HG03439 (cell line): ENCODE data around the gene CHIC2.
"Not testable (repeated sequence)": the region's sequence is repeated elsewhere in the genome, so short reads cannot be mapped to it uniquely, and the experiment has no call there.

Source experiments
- ATAC-seq: cut with Tn5 transposase; IDR thresholded peaks from one replicate; pipeline ENCODE4 v1.9.1; 2021; ENCODE audit warnings: mild to moderate bottlenecking, moderate library complexity; ENCODE audit not compliant: unreplicated experiment

CHIC2 gene

GRCh38 chr4:54064317-54065111, at the start of gene CHIC2:
Gene CHIC2, minus strand, starts transcription at chr4:54064605. Its CDS starts 305 bp downstream, at chr4:54064300.
- ATAC-seq, result peak; percentile 96

DNA sequence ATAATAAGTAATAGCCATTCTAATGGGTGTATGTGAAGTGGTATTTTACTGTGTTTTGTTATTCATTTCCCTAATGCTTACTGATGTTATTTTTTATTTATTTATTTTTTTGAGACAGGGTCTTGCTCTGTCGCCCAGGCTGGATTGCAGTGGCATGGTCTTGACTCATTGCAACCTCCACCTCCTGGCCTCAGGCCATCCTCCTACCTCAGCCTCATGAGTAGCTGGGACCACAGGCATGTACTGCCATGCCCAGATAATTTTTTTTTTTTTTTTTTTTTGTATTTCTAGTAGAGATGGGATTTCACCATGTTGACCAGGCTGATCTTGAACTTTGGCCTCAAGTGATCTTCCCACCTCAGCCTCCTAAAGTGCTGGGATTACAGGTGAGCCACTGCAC, 48.8 kb upstream of the CHIC2 start:
- not testable (repeated sequence) for ATAC-seq

DNA sequence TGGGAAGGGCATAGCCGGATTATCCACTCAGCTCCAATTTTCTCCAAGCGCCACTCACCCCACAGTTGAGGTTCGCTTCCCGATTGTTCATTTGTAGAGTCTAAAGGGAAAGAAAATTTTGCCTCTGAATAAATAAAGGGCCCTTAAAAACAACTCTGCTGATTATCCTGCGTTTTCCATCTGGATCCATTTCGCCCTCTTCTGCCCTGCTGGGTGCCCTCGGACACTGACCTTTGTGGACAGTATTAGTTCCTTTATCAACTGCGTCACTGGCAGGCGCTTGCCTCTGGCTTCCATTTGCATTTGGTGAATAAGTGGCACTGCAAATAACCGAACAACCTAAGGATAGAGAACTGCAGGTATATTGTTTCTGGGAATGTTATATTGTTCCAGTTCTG, 45.6 kb upstream of the CHIC2 start:
- ATAC-seq, result no peak

GRCh38 chr4:54109241-54110018, 45.0 kb upstream of the CHIC2 start:
- ATAC-seq, result no peak

DNA sequence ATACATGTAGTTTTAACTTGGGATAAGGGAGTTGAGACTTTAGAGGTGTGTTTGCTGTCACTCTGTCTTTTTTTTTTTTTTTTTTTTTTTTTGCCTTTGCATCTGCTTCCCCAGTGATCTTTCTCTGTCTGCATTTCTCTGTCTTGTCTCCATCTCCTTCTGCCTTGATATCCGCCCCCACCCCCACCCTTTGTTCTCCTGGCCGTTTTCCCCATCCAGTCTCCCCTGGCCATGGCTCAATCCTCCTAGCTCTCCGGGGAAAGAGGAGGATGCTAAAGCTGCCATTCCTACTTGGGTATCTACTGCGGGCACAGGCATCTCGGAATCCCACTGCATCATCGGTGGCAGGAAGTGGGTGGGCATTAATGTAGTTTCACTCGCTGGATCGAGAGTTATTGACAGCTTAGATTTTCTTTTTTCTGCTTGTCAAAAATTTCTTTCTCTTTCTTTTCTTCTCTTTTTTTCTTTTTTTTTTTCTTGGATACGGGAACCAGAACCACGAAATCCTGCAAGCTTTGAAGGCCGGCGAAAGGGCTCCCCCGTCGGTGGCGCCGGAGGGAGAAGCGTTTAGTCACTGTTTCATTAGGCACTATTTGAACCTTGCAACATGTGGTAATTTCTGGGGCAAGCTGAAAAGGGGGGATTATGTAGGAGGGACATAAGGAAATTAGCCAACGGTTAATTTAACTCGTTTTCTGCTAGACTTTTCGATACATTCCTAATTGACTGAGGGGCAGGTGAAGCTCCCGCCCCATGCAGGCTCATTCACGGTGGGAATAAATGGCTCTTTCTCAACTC, 43.7 kb upstream of the CHIC2 start:
- no peak for ATAC-seq

- no peak for ATAC-seq
Observed at GRCh38 chr4:54104907-54105306, 40.5 kb upstream of the CHIC2 start.

GRCh38 chr4:54103190-54103574, 38.8 kb upstream of the CHIC2 start:
- no peak for ATAC-seq

DNA sequence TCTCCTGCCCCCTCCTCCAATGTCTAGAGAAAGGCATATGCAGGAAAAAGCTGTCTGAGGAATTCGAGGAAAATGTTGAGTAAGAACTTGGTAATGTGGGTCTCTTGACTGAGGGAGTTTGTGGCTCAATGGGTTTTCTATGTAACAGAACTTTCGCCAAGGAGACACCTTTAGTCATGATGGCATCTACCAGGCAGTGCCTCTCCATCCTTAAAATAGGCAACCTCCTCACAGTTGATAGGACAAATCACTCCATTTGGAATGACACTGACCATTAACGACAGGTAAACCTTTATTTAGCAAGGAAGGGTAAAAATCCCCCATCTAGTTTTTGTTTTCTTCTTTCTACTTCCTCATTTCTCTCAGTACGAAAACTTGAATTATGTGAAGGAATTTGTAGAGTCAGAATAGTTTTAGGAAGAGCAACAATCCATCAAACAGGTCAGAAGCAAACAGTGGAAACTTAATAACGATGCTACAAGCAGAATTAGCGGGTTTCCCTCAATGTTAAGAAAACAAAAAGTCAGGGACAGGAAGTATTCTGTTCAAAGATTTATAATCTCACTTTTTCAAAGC, 38.2 kb upstream of the CHIC2 start:
- ATAC-seq, result no peak

DNA sequence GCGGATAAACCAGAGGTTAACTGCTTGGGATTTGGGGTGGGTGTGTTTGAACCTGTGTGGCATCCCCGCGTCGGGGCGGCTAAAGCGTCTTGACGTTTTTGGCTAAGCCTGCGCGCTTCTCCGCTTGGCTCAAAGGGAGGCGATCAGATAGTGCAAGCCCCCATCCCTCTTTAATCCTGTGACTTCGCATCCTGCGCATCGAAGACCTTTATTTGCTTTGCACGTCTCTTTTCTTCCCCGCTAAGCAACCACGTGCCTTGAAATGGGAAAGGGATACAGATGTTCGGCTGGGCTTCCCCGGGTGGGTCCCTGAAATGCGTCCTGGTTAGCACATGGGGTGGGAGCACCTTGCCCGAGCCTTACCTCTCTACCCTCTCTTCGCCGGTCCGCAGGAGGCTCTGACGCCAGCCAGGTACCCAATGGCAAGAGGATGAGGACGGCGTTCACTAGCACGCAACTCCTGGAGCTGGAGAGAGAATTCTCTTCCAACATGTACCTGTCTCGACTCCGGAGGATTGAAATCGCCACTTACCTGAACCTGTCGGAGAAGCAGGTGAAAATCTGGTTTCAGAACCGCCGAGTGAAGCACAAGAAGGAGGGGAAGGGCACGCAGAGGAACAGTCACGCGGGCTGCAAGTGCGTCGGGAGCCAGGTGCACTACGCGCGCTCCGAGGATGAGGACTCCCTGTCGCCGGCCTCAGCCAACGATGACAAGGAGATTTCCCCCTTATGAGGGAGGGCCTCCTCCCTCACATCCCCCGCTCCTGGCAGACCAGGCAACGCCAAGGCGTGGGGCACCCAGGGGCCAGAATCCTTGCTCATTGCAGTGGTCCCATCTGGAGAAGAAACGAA, 37.0 kb upstream of the CHIC2 start:
- ATAC-seq, result no peak

DNA sequence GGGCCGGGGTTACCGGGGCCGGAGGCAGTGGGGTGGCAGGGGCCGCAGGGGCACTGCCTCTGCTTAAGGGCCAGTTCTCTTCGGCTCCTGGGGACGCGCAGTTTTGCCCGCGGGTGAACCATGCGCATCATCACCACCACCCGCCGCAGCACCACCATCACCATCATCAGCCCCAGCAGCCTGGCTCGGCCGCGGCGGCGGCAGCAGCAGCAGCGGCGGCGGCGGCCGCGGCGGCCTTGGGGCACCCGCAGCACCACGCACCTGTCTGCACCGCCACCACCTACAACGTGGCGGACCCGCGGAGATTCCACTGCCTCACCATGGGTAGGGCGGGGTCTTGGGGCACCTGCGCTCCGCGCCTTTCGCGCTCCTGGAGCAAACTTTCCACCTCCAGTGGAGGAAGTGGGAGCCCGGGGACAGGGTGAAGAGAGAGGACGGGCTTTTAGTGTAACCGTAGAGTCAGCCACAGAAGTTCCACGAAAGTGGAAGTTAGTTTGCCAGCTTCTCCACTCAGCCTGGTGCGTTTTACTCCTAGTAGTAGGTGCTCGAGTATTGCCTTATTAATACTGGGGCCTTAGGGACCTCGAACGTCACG, 36.3 kb upstream of the CHIC2 start:
- ATAC-seq, result no peak

- no peak for ATAC-seq
Observed at GRCh38 chr4:54099748-54100574, 35.6 kb upstream of the CHIC2 start, which contains the start of gene GSX2. Gene GSX2, plus strand, starts transcription at chr4:54100163. Its CDS starts 182 bp downstream, at chr4:54100345.

DNA sequence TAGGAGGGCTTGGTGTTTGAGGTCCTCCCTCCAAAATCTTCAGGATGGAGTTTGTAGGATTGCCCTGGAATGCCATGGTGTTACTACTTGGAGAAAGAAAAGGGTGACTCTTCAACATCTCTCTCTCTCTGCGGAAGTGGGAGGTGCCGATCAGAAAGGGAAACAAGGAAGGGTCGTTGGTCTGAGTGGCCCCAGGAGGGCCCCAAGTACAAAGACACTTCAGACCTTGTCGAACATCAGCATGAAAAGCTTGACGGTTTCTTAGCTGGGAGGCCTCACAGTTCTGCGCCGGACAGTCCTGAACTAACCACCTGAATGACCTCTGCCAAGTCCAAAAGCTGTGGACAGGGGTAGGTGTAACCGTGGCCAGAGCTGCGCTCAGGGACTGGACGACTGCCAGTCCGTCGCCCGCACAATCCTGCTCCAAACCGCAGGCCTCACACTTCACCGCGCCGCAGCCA, 34.9 kb upstream of the CHIC2 start:
- no peak for ATAC-seq

DNA sequence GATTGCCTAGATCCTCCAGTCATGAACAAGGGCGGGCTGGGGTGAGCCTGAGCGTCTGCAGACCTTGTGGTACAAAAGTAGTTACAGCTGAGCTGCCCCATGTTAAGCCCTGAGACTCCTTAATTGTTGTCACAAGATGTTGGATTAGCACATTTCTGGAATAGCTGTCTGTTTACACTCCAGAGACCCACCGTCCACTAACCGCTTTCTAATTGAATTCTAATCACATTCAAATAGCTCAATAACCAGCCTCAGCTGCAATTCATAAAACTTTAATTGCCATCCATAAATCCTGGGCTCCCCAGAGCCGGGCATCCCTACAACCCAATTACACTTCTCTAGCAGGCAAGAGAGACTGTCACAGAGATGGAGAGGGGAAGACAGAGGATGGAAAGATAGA, 34.0 kb upstream of the CHIC2 start:
- no peak for ATAC-seq

DNA sequence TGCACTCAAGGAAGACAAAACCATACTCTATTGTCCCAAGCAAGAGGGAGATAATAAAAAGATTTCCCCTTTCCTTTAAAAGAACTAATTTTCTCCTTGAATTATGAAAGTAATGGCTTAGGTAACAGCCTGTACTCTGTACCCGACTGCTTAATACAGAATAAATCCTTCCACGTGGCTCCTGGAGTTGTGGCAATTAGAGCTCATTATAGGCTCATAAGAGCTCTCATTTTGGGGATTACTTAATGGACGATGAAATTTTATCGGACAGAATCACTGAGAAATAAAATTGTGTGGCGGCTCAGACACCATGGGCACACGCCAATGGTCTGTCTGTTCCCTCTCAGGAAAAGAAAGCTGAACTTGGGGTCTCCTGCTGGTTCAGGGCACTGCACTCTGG, 32.7 kb upstream of the CHIC2 start:
- no peak for ATAC-seq

DNA sequence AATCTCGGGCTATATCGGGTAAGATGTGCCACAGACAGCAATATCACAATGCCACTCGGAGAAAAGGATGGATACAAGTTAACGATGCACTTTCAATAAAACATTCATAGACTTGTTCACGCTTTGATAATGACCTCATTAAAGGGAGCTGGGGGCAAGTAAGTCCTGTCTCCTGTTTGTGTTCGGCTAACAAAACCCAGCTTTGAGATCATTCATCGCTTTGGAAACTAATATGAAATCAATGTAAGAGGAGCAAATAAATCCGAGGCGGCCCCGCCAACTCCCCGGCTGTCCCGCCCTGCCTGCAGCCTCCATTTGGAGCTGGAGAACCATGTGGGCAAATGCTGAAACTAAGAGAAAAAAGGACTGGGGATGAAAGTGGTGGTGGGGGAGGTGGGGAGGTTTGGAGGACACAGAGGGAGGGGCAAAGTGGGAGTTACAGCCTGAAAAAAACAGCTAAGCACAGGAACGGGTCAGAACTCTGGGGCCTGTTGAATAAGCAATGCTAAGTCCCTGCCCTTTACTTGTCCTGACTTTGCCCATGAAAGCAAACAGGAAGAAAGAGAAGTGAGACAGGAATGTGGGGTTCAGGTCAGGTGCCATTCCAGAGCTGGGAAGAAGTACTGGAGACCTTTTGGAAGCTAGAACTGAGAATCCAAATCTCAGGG, 32.0 kb upstream of the CHIC2 start:
- no peak for ATAC-seq

GRCh38 chr4:54095110-54095825, 30.9 kb upstream of the CHIC2 start:
- no peak for ATAC-seq

DNA sequence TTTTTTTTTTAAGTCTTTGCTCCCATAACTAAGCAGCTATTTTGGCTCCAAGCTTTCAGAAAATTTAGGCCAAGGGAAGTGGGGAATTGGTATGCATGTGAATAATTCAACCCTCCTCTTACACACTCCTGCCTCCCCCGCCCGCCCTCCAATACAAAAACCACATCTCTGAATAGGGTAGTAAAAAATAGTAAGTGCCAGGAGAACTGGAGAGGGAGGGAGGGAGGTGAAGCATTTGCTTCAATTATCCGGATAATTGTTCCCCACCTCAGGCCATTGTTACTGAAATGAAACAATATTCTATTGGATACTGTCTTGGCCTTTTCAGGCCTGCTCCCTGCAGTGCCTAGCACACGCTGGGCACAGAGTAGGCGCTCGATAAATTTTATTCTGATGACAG, 30.0 kb upstream of the CHIC2 start:
- no peak for ATAC-seq
